H1 (cell line): ENCODE data around the gene PATJ. TPM values are rescaled to one million over a fixed set of nuclear protein-coding genes. Genes with fewer than 3 reads are reported as not detected.
A peak's percentile ranks its signal among the peaks of the same experiment; 100 is the strongest.

Experiments
- ASH2L ChIP-seq: fragments of 200-600, 300-600 bp; sonication (generic); IDR thresholded peaks from one replicate; pipeline ENCODE4 v1.7.1; 2017; ENCODE audit warnings: low read length
- BACH1 ChIP-seq: IDR thresholded peaks from 2 replicates; pipeline ENCODE4 v1.6.1; 2012; ENCODE audit warnings: low read length, improper control_type of control experiment
- BCL11A ChIP-seq, 2 experiments: IDR thresholded peaks; one replicate each; pipeline ENCODE4 v1.6.1; 2011; ENCODE audit warnings: low read depth in 2 of 2, low read length in 2 of 2, mild to moderate bottlenecking in 2 of 2
- CEBPB ChIP-seq: IDR thresholded peaks from 2 replicates; pipeline ENCODE4 v1.6.1; 2012; ENCODE audit warnings: low read depth, low read length
- CHD1 ChIP-seq: IDR thresholded peaks from 2 replicates; pipeline ENCODE4 v1.6.1; 2012; ENCODE audit warnings: low read depth, low read length, improper control_type of control experiment
- CHD2 ChIP-seq: IDR thresholded peaks from 2 replicates; pipeline ENCODE4 v1.6.1; 2012; ENCODE audit warnings: low read length, improper control_type of control experiment
- EGR1 ChIP-seq: IDR thresholded peaks from 2 replicates; pipeline ENCODE4 v1.6.1; 2011; ENCODE audit warnings: low read depth, low read length, borderline replicate concordance
- EP300 ChIP-seq, 2 experiments: IDR thresholded peaks; 1 replicate in 1 of 2; 2 replicates in 1 of 2; pipeline ENCODE4 v1.6.1; 2011 to 2012; ENCODE audit warnings: low read depth in 2 of 2, low read length in 2 of 2, mild to moderate bottlenecking in 2 of 2, borderline replicate concordance in 1 of 2, inconsistent platforms in 1 of 2, moderate library complexity in 1 of 2
- FOSL1 ChIP-seq: IDR thresholded peaks from 2 replicates; pipeline ENCODE4 v1.6.1; 2011; ENCODE audit warnings: mild to moderate bottlenecking, low read depth, low read length, moderate library complexity; ENCODE audit not compliant: insufficient read depth
- GTF2F1 ChIP-seq: IDR thresholded peaks from 2 replicates; pipeline ENCODE4 v1.6.1; 2012; ENCODE audit warnings: low read depth, low read length, improper control_type of control experiment, borderline replicate concordance
- HDAC2 ChIP-seq, 2 experiments: fragments of 300-600 bp in 1 of 2; sonication (generic) in 1 of 2; IDR thresholded peaks; 2 replicates each; pipeline ENCODE4 v1.6.1; 2011 to 2012; ENCODE audit warnings: low read depth in 2 of 2, low read length in 2 of 2, mild to moderate bottlenecking in 2 of 2, moderate library complexity in 2 of 2, borderline replicate concordance in 1 of 2, inconsistent platforms in 1 of 2
- JUN ChIP-seq: IDR thresholded peaks from 2 replicates; pipeline ENCODE4 v1.6.1; 2011; ENCODE audit warnings: low read depth, mild to moderate bottlenecking, improper control_type of control experiment, low read length
- JUND ChIP-seq: IDR thresholded peaks from 2 replicates; pipeline ENCODE4 v1.6.1; 2011; ENCODE audit warnings: mild to moderate bottlenecking, improper control_type of control experiment, low read length
- KDM5A ChIP-seq: fragments of 200-600 bp; IDR thresholded peaks from 2 replicates; pipeline ENCODE4 v1.7.1; 2012; ENCODE audit warnings: mild to moderate bottlenecking, low read length, inconsistent platforms, mixed read lengths
- NANOG ChIP-seq: IDR thresholded peaks from 2 replicates; pipeline ENCODE4 v1.6.1; 2011; ENCODE audit warnings: low read length, low read depth, mild to moderate bottlenecking, inconsistent platforms; ENCODE audit not compliant: insufficient read depth, poor library complexity, severe bottlenecking
- PHF8 ChIP-seq: fragments of 200-600 bp; sonication (generic); conservative IDR thresholded peaks from 2 replicates; pipeline ENCODE4 v1.7.1; 2012; ENCODE audit warnings: low read depth, mild to moderate bottlenecking, inconsistent platforms, low read length, moderate library complexity
- POLR2A ChIP-seq, 2 experiments: IDR thresholded peaks; 1 replicate in 1 of 2; 2 replicates in 1 of 2; pipeline ENCODE4 v1.6.1; 2011; ENCODE audit warnings: low read depth in 2 of 2, low read length in 2 of 2, mild to moderate bottlenecking in 2 of 2; ENCODE audit errors: control extremely low read depth in 1 of 2
- POLR2AphosphoS5 ChIP-seq: IDR thresholded peaks from 2 replicates; pipeline ENCODE4 v1.6.1; 2011; ENCODE audit warnings: low read depth, low read length
- POU5F1 ChIP-seq: IDR thresholded peaks from 2 replicates; pipeline ENCODE4 v1.6.1; 2011; ENCODE audit warnings: low read depth, mild to moderate bottlenecking, low read length, moderate library complexity
- SIN3A ChIP-seq, 2 experiments: IDR thresholded peaks in 1 of 2; conservative IDR thresholded peaks in 1 of 2; 2 replicates each; pipeline ENCODE4 v1.6.1; 2011 to 2012; ENCODE audit warnings: low read length in 2 of 2, improper control_type of control experiment in 1 of 2, low read depth in 1 of 2, mild to moderate bottlenecking in 1 of 2
- SRF ChIP-seq: IDR thresholded peaks from 2 replicates; pipeline ENCODE4 v1.6.1; 2011; ENCODE audit warnings: mild to moderate bottlenecking, low read depth, low read length, moderate library complexity
- TAF1 ChIP-seq: IDR thresholded peaks from 2 replicates; pipeline ENCODE4 v1.6.1; 2011; ENCODE audit warnings: mild to moderate bottlenecking, low read depth, low read length
- TAF7 ChIP-seq: optimal IDR thresholded peaks from 2 replicates; pipeline ENCODE3; 2011; ENCODE audit warnings: low read depth, mild to moderate bottlenecking, inconsistent platforms, low read length, moderate library complexity, borderline replicate concordance
- TBP ChIP-seq: IDR thresholded peaks from 2 replicates; pipeline ENCODE4 v1.6.1; 2011; ENCODE audit warnings: low read depth, low read length, improper control_type of control experiment
- YY1 ChIP-seq: IDR thresholded peaks from 2 replicates; pipeline ENCODE4 v1.6.1; 2011; ENCODE audit warnings: low read depth, mild to moderate bottlenecking, low read length
- ZNF274 ChIP-seq: IDR thresholded peaks from 2 replicates; pipeline ENCODE4 v1.7.0; 2012; ENCODE audit warnings: low read length, borderline replicate concordance; ENCODE audit errors: extremely low read depth
- polyA plus RNA-seq, 7 experiments: library from polyadenylated mRNA; depleted of rRNA in 3 of 7; stranded (reverse) in 5 of 7; unstranded in 2 of 7; fragments of >200 nt in 5 of 7; fragments of 200-250 nt in 2 of 7; gene quantifications; 1 replicate in 5 of 7; 2 replicates in 1 of 7; 4 replicates in 1 of 7; pipeline versions ENCODE4 v1.2.1 to v1.2.3, GENCODE V29; 2011 to 2013; ENCODE audit warnings: missing spikeins in 2 of 7, mixed read lengths in 2 of 7
- total RNA-seq: library from RNA; stranded (reverse); fragmentation: NEBNext Ultra II Directional; extraction: Animal tissue kit (Norgen Biotek cat#: 25700); gene quantifications from 2 replicates; pipeline ENCODE4 v1.2.1, GENCODE V29; 2021

Gene PATJ
- total and polyA plus RNA-seq, 2 of the 8 experiments (the other 6 are each of a cell fraction or from before 2014, with no cell fraction given) = 8.2 to 55.6 TPM

DNA sequence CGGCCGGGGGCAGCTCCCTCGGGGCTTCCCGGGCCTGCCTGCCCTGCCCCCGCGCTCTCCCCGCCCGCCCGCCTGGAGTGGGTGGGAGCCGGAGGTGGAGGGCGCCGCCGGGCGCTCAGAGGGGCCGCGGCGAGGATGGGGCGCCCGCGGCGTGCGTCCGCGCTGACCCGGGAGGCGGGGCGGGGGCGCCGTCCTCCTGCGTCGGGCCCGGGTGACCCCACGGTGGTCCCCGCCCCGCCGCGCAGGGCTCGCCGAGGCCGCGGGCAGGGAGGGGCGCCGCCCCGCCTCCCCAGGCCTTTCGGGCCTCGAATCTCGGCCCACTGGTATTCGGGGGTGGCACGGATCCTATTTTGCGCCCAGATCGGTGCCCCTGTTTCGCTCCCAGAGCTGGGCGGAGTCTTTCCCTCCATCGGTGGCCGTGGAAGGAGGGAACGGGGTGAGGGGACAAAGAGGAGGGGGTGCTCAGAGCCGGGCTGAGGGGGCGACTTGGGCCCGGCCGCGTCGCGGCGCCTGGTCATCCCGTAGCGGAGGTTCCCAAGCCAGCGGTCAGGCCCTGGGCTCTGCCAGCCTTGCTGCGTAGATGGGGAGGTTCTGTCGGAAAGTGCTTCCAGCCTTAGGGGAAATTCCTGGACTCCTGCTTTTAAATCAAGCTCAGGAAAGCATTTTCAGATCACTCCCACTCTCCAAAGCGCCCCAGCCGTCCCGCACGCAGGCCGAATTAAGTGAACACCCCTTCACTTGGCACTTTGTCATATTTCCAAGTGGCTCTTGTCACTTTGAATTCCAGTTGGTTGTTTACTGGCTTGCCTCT lies 545 bp downstream of the PATJ start (continued):
- TF ChIP-seq KDM5A (no peak), BCL11A (IDR thresholded peaks at IDR 0.05; ENCODE audit: low read depth in 2 of 2, low read length in 2 of 2) (no peak), TAF1 (0 out of 2 replicates have a peak, but pooled peaks have one; percentile 12), FOSL1 (no peak), YY1 (no peak), POLR2A (IDR thresholded peaks at IDR 0.05; ENCODE audit: control extremely low read depth in 1 of 2, low read depth in 2 of 2, low read length in 2 of 2) (no peak), EP300 (IDR thresholded peaks at IDR 0.05; ENCODE audit: borderline replicate concordance in 1 of 2, low read depth in 2 of 2, low read length in 2 of 2) (no peak), TAF7 (no peak), SRF (no peak), CHD1 (no peak), TBP (no peak), EGR1 (peak; percentile 15; the same call in 1 of the 2 replicates), ASH2L (peak; percentile 2), JUN (no peak), GTF2F1 (no peak), HDAC2 (IDR thresholded peaks at IDR 0.05; ENCODE audit: borderline replicate concordance in 1 of 2, low read depth in 2 of 2, low read length in 2 of 2) (0 out of 4 replicates have a peak, but pooled peaks have one; percentile 32 to 59), POLR2AphosphoS5 (no peak), ZNF274 (no peak), PHF8 (0 out of 2 replicates have a peak, but pooled peaks have one; percentile 53), BACH1 (no peak), CHD2 (no peak), CEBPB (no peak), POU5F1 (no peak), JUND (no peak), SIN3A (conservative IDR thresholded peaks at IDR 0.05 in 1 of 2, IDR thresholded peaks at IDR 0.05 in 1 of 2; ENCODE audit: low read depth in 1 of 2, low read length in 2 of 2) (no peak), NANOG (no peak)
